ENCODE measurements around the gene CACNA1B.
"Not testable (repeated sequence)": the region's sequence is repeated elsewhere in the genome, so short reads cannot be mapped to it uniquely, and the experiment has no call there.

The CACNA1B gene

DNA sequence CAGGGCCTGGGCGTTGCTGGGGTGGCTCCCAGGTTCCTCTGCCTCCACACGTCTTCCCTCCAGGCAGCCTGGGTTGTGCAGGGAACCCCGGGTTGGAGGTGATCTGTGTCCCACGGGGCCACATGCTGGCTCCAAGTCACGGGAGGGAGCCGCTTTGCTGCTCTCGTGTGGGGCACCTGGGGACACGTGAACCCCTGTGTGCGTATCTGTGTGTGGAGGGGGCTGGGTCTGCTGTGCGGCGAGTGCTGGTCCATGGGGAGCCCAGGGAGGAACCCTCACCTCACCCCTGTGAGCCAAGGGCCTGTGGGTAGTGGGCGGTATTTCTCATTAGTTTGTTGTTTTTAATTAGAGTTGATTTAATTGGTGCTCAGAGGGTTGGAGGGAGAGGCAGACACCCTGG, 7.5 kb downstream of the CACNA1B start:
- DNase-seq (ENCODE audit: low read depth in 1 of 2, low spot score in 1 of 2) = not testable (repeated sequence)

DNA sequence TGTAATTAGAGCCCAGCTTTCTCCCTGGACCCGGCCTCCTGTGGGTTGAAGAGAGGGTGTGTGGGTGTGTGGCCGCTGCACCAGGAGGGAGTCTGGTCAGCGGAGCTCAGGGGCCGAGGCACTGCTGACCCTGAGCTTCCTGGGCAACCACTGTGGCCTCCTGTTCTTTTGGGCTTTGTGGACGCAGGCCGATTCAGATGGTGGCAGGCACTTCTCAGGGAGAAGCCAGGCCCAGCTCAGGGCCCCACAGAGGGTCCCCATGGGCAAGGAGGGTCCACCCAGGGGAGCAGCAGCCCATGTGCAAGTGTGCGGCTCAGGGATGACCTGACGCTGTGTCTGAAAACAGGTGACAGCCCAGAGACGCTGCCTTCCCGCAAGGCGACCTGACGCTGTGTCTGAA, 11.0 kb downstream of the CACNA1B start:
- not testable (repeated sequence) for DNase-seq (ENCODE audit: low read depth in 1 of 2, low spot score in 1 of 2)

DNA sequence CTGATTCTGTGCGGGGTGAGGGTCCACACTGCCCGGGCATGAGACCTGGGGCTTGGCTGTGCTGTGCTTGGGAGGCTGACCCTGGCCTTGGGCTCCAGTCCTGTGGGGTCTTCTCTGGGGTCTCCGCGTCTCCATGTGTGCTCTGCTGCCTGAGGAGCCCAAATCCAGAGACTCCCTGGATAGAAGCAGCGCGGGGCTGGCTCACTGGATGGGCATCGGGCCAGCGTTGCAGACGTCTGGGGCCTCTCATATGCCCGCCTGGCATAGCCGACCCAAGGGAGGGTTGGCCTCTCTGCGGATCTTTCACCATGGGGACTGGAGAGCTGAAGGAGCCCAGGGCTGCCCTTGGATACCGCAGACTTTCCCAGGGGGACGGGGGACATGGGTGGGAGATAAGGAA, 12.4 kb downstream of the CACNA1B start:
- not testable (repeated sequence) for DNase-seq (ENCODE audit: low read depth in 1 of 2, low spot score in 1 of 2)

DNA sequence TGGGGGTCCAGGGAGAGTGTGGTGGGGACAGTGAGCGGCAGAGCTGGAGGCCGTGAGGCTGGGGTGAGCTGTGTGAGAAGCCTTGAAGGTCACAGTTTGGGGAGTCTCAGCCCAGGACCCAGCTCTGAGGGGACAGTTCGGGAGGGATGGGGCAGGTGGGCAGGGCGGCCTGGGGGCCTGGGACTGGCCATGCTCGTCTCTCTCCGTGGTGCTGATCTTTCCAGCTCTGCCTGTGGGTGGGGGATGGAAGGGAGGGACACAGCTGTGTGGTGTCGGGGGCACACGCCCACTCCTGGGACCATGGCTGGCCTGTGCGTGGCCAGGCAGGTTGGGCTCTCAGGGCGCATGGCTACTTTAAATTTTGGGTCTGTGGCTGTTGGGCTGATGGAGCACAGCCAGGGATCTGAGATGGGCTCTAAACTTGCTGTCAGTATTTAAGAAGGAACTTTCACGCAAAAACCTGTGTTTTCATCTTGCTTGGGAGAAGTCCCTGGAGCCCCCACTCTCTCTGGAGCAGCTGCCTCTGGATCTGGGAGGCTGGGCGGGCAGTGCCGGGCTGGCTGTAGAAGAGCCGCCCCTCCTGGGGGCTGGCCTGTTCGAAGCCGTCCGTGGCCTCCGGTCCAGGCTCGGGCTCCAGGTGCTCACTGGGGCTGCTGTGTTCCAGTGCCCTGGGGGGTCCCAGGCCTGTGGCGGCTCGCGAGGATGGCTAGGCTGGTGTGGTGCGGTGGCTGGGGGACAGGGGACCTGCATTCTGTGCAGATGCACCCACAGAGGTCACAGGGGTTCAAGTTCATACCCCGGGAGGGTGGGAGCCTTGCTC, 13.4 kb downstream of the CACNA1B start:
- DNase-seq (ENCODE audit: low read depth in 1 of 2, low spot score in 1 of 2) = not testable (repeated sequence)

DNA sequence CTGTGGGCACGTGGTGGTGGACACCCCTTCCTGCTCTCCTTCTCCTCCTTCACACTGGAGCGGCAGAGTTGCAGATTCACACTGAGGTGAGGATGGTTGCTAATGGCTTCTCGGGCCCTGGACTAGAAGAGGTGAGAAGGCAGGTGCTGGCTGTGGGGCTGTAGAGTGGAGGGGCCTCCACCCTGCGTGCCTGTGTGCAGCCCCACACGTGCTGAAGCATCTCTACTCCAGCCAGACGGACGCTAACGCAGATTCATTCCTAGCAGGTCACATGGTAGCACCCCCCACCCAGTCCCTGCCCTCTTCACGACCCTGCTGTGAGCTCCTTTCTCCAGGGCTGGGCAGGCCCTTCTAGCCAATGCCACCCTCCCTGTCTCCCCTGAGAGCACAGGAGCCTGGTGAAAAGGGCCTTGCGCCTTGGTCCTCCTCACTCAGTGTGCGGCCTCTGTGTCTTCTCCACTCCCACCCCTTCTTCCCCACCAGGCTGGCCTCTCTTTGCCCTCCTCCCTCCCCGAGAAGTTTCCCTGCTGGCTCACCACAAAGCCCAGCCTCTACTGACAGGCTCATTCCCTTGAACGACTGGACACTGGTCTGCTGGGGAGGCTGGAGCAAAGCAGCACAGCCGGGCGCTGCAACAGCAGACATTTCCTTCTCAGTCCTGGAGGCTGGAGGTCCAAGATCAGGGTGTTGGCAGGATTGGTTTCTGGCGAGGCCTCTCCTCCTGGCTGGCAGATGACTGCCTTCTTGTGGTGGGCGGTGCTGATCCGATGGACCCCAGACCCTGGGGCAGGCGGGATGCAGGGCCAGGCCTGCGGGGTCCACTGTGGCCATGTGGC, 14.2 kb downstream of the CACNA1B start:
- no peak for DNase-seq (ENCODE audit: low read depth in 1 of 2, low spot score in 1 of 2)

DNA sequence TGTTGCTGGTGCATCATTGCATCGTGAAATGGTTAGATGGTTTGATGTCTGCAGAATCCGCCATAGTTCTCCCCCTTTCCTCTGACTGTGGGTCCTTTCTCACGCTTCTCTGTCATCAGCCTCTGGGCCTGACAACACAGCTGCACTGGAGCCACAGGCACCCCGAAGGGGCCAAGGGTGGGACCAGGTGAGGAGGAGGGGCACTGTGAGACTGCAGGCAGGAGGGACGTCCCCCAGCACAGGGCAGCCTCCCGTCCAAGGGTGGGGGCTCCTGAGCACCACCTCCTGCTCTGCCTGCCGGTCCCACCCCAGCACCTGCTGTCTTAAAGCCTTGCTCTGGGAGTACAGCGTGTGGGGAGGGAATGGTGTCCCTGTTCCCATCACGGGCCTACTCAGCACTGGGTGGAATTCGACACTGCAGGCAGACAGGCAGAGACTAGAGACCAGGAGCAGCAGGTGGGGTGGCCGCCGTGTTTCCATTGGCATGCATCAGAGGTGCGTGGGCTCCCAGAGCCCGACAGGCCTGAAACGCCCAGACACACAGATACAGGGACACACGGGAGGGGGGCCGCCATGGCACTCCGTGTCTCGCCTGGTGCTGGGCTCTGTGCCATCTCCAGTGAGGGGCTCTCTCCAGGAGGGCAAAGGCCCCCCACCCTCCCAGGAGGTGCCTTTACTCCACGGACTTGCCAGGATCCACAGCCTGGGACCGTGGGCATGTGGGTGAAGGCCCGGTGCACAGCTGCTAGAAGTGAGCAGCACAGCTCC, 15.0 kb downstream of the CACNA1B start:
- no peak for DNase-seq (ENCODE audit: low read depth in 1 of 2, low spot score in 1 of 2)

DNA sequence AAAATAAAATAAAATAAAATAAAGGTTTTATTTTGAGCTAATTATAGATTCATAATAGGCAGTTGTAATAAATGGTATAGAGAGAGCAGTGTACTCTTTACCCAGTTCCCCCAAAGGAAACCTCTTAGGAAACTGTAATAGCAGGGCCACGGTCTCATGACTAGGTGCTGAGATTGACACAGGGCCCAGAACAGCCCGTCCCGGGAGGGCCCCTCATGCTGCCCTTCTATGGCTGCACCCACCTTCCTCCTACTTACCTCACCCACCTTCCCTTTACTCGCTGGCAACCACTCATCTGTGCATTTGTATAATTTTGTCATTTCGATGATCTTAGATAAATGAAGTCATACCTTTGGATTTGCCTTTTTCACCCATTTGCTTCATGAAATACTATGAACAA, 16.1 kb downstream of the CACNA1B start:
- DNase-seq (ENCODE audit: low read depth in 1 of 2, low spot score in 1 of 2) = no peak

DNA sequence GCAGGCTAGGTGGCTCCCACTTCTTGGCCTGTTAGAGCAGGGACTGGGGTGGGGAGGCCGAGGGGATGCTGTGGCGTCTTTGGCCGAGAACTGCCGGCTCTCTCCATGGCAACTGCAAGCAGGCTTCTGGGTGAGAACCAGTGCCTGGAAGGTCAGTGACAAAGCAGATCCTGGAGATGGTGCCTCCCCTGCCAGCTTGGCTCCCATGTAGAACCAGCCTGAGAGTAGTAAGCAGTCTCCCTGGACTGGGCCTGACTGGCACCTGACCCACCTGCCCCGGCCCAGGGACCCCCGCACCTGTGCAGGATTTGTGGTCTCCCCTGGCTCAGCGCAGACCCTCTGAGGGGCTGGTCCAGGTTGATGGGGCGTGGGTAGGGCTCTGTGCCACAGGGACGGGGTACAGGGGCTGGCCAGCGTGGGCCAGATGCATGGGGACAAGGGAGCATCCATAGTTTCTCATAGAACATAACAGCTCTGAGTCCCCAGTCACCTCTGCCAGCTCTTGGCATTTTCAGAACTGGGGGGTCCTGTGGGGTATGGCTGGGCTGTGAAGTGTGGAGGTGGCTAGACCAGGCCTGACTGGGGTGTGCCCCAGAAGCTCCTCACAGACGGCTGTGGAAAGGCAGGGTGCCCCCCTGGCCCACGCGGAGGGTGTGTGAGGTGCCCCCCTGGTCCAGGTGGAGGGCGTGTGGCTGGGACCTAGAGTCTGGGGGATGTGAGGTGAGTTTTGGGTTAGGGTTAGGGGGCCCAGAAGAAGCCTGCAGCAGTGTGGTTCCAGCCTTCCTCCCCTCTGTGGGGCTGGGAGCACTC, 22.2 kb downstream of the CACNA1B start:
- DNase-seq (ENCODE audit: low read depth in 1 of 2, low spot score in 1 of 2) = no peak

DNA sequence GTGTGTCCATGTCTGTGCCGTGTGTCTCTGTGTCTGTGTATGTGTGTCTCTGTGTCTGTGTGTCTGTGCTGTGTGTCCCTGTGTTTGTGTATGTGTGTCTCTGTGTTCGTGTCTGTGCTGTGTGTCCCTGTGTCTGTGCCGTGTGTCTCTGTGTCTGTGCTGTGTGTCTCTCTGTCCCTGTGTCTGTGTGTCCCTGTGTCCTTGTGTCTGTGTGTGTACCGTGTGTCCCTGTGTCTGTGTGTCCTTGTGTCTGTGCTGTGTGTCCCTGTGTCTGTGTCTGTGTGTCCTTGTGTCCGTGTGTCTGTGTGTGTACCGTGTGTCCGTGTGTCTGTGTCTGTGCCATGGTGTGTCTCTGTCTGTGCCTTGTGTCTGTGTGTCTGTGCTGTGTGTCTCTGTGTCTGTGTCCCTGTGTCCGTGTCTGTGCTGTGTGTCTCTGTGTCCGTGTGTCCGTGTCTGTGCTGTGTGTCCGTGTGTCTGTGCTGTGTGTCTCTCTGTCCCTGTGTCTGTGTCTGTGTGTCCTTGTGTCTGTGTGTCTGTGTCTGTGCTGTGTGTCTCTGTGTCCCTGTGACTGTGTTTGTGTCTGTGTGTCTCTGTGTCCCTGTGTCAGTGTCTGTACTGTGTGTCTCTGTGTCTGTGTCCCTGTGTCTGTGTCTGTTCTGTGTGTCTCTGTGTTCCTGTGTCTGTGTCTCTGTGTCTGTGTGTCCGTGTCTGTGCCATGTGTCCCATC, 23.2 kb downstream of the CACNA1B start:
- DNase-seq (ENCODE audit: low read depth in 1 of 2, low spot score in 1 of 2) = no peak

DNA sequence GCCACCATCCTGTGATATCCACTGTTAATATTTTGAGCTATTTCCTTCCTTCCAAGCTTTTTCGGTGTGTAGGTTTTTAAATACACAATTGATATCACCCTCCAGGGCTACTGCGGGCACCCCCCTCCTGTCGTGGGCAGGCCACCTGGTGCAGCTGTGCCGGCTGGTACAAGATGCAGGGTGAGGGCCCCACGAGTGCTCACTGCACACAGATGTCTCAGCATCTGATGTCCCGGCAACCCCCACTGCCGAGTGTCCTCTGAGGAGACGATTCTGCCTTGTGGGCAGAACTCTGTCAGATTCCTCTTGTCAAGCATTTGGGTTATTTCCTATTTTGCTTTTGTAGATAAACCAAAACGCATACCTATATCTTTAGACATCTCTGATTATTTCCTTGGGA, 25.1 kb downstream of the CACNA1B start:
- no peak for DNase-seq (ENCODE audit: low read depth in 1 of 2, low spot score in 1 of 2)

DNA sequence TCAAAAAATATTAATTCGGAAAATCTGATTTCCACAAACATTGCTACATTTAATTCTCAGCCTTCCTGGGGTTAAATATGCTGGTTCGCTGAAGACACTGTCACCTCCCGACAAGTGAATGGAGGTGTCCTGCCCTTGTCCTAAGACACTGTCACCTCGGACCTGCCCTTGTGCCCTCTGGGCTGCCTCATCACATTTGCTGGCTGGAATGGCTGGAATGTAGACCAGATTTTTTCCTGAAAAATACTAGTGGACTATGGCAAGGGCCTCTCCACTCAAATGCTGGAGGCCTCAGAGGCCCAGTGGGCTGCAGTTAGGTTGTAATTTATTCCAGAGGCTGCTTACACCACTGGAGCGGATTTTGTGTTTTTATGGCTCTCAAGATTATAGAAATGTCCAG, 28.2 kb downstream of the CACNA1B start:
- no peak for DNase-seq (ENCODE audit: low read depth in 1 of 2, low spot score in 1 of 2)

DNA sequence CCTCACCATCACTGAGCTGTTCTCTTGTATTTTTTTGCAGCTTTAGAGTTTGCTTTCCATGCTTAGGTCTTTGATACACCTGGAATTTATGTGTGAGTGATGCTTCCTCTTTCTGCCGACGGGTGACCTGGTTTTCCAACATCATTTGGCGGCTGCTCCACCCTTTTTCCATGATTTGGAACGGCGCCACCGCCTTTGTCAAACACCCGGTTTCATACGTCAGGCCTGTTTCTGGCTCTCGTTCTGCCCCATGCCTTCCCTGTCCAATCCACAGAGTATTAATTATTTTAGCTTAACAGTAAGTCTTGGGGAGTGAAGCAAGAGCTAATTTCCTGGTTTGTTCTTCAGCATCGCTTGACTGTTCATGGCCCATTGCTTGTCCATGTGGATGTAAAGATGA, 30.2 kb downstream of the CACNA1B start:
- DNase-seq (ENCODE audit: low read depth in 1 of 2, low spot score in 1 of 2) = no peak

DNA sequence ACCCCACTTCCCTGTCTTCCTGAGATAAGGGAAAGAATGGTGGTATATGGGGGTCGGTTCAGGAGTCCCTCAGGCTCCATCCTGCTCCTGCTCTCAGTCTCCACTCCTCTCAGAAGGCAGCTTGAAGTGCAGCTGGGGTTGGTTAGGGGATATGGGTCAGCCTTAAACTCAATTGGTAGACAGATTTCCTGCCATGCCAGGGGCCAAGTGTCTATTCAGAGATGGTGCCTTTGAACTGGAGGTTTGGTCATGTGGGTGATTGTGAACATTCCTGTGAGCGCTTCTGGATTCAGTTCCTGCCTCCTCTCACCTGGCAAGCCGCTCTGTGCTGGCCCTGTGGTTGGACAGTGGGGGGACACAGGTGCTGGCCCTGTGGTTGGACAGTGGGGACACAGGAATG, 35.1 kb downstream of the CACNA1B start:
- no peak for DNase-seq (ENCODE audit: low read depth in 1 of 2, low spot score in 1 of 2)

DNA sequence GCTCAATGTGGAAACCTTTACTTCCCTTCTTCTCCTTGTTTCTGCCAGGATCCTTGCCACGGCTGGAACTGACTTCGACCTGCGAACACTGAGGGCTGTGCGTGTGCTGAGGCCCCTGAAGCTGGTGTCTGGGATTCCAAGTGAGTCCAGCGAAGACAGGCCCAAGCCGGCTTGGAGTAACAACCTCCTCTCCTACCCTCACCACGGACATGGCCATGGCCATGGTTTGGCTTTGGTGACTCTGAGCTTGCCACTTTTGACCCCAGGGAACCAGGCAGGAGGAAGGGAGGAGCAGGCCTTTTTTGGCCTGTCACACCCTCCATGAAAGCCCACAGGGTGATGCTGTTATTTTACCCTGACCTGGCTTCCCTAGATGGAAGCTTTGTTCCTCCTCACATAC, 35.5 kb downstream of the CACNA1B start:
- DNase-seq (ENCODE audit: low read depth in 1 of 2, low spot score in 1 of 2) = no peak

DNA sequence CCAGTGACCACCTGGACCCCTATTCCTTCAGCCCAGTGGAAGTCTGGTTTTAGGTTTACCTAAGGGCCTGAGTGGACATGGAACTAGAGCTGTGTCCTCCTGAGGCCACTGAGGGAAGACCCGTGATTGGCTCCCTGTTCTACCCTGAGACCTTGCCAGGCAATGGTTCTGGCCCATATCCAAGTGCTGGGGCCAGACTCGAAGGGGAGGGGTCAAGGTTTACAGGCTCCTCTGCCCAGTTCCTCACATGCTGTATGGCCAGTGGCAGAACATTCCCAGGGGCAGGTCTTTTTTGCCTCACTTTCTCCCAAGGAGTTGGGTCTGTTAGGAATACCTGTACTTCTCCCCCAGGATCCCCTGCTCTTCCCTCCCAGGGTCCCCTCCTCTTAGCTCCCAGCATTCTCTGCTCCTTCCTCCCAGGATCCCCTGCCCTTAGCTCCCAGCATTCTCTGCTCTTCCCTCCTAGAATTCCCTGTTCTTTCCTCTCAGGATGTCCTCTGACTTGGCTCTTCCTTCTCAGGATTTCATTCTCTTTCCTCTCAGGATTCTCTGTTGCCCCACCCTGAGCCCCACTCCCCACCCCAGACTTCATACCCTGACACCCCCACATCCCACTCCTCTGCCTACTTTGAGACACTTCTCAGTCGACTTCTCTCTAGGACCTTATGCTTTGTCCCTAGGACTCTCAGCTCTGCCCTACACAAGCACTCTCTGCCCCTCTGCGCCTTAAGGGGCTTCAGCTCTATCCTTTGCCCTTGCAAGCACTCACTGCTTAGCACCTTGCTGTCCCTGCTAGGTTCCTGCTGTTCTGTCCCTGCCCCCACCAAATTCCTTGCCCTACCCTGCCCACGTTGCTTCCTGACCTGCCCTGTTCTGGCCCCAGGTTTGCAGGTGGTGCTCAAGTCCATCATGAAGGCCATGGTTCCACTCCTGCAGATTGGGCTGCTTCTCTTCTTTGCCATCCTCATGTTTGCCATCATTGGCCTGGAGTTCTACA, 36.5 kb downstream of the CACNA1B start:
- no peak for DNase-seq (ENCODE audit: low read depth in 1 of 2, low spot score in 1 of 2)

DNA sequence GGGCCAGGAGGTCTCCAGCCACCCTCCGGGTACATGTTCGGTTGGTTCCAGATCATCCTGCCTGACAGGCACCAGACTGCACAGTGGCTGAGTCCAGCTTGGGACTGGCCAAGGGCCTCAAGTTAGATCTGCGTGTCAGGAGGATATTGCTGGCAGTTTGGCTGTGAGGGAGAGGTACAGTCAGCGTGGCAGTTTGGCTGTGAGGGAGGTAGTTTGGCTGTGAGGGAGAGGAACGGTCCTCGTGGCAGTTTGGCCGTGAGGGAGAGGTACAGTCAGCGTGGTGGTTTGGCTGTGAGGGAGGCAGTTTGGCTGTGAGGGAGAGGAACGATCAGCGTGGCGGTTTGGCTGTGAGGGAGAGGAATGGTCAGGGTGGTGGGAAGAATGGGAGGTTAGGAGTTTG, 39.0 kb downstream of the CACNA1B start:
- no peak for DNase-seq (ENCODE audit: low read depth in 1 of 2, low spot score in 1 of 2)

DNA sequence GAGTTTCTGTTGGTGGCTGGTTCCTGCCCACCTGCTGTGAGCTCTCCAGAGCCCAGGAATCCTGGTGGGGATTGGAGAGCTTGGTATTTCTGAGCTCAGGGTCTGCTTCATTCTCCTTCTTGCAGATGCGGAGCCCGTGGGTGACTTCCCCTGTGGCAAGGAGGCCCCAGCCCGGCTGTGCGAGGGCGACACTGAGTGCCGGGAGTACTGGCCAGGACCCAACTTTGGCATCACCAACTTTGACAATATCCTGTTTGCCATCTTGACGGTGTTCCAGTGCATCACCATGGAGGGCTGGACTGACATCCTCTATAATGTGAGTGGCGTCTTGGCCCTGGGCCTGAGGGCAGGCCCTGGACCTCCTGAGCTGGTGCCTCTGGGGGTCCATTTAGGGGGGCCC, 39.5 kb downstream of the CACNA1B start:
- DNase-seq (ENCODE audit: low read depth in 1 of 2, low spot score in 1 of 2) = no peak

DNA sequence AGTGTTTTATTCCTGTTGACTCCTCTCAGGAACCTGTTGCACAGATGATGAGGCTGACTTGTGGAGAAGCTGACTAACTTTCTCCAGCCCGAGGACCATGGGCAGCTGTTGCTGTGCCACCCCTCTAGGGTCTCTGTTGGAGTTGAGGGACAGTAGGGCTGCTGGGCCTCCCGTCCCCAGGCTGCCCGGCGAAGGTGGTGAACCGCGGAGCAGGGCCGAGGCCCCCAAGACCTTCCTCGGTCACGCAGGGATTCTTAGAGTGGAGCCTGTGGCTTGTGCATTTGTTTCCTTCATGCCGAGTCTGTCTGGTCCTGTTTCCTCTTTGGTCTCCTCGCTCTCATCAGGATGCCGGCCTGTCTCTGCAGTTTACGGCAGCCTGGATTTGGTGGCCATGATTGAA, 40.2 kb downstream of the CACNA1B start:
- DNase-seq (ENCODE audit: low read depth in 1 of 2, low spot score in 1 of 2) = no peak

Measured in activated CD4-positive, alpha-beta T cell treated with anti-CD3 and anti-CD28 coated beads, Interleukin-2, amount 50 U/mL, for 24 hours (primary cell).